ENCODE results near the gene RAPGEF2.
"Not testable (repeated sequence)": the region's sequence is repeated elsewhere in the genome, so short reads cannot be mapped to it uniquely, and the experiment has no call there.

RAPGEF2 gene

GRCh38 chr4:159098482-159099127 is 4.3 kb upstream of the RAPGEF2 start:
- DNase-seq (ENCODE audit: low read depth, low spot score), result no peak

- no peak for DNase-seq (ENCODE audit: low read depth, low spot score)
These were observed 774 bp upstream of the RAPGEF2 start for GRCh38 chr4:159101988-159102621.

GRCh38 chr4:159103384-159103990 is 608 bp downstream of the RAPGEF2 start:
- DNase-seq (ENCODE audit: low read depth, low spot score), result no peak

DNA sequence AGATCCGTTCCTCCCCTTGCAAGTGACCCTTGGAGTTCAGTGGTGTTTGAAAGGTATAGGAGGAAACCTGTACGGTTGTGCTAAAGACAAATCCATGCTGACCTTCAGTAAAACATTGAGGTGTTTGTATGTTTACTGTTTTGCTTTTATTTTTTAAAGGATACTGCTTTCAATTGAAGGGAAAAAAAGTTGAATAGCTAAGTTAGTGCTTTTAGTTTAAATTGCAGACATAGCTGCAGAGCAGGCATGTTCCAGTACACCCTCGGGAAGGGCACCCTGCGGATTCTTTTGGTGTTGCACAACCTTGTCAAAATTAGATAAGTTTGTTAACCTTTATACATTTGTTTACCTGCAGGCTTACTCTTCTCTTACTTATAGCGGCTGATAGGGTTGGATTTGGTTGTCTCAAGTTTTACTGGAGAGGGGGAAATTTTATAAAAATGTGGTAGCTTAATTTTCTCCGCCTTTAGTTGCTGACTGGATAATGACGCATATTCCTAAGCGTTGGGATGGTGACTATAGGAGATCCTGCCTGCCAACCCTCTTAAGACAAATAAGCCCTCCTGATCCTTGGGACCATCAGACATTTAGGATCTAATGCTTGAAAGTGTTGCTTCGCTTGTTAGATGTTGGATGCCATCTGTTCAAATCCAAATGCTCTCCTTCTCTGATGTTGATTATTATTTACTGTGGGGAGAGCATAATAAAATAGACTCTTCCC is 2.0 kb downstream of the RAPGEF2 start:
- no peak for DNase-seq (ENCODE audit: low read depth, low spot score)

DNA sequence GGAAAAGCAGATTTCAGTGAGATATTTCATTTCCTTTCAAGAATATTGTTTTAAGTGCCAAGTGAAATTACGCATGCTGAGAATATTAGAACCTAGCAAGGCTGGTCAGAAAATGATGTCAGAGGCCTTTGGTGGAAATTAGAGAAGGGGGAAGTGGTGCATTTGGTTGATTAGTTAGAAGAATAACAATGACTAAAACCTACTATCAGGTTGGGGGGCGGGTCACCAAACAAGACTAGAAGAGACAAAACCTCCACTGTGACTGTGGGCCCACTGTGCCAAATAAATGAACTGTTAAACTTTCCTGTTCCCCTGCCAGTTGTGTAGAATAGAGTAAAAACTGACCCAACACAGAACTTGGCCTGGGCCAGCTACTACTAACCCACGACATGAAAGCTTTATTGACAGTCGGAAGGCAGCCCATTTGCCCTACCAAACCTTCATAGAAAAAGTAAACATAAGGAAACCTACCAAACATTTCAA is 2.9 kb downstream of the RAPGEF2 start:
- no peak for DNase-seq (ENCODE audit: low read depth, low spot score)

- no peak for DNase-seq (ENCODE audit: low read depth, low spot score)
These were observed 3.8 kb downstream of the RAPGEF2 start for GRCh38 chr4:159106636-159107035.

- no peak for DNase-seq (ENCODE audit: low read depth, low spot score)
These were observed 4.5 kb downstream of the RAPGEF2 start for GRCh38 chr4:159107203-159107925.

- no peak for DNase-seq (ENCODE audit: low read depth, low spot score)
These were observed 5.2 kb downstream of the RAPGEF2 start for GRCh38 chr4:159108124-159108523.

- no peak for DNase-seq (ENCODE audit: low read depth, low spot score)
These were observed 8.1 kb downstream of the RAPGEF2 start for GRCh38 chr4:159110961-159111360.

DNA sequence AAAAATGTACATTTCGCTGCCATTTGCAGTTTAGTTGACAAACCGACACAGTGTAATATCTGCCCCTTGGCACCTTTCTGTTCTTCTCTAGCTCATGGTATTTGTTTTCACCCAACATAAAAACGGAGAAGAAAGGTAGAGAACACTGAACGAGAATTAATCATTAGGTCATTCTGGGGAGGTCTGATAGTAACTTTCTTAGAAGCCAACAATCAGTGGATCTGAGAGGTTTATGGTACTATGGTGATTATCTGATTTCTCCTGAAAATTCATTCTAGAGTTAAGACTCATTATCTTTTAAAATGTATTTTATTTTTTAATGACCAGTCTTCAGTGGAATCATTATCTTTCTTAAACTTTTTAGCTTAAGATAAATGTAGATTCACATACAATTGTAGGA is 8.5 kb downstream of the RAPGEF2 start:
- DNase-seq (ENCODE audit: low read depth, low spot score), result no peak

GRCh38 chr4:159113366-159113765 is 10.5 kb downstream of the RAPGEF2 start:
- DNase-seq (ENCODE audit: low read depth, low spot score), result not testable (repeated sequence)

DNA sequence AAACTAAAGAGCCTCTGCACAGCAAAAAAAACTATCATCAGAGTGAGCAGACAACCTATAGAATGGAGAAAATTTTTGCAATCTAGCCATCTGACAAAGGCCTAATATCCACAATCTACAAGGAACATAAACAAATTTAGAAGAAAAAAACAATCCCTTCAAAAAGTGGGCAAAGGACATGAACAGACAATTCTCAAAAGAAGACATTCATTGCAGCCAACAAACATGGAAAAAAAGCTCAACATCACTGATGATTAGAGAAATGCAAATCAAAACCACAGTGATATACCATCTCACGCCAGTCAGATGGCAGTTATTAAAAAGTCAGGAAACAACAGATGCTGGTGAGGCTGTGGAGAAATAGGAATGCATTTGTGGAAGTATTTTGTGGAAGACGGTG is 13.2 kb downstream of the RAPGEF2 start:
- not testable (repeated sequence) for DNase-seq (ENCODE audit: low read depth, low spot score)

GRCh38 chr4:159116693-159117092 is 13.8 kb downstream of the RAPGEF2 start:
- not testable (repeated sequence) for DNase-seq (ENCODE audit: low read depth, low spot score)

GRCh38 chr4:159117564-159117963 is 14.7 kb downstream of the RAPGEF2 start:
- no peak for DNase-seq (ENCODE audit: low read depth, low spot score)

- no peak for DNase-seq (ENCODE audit: low read depth, low spot score)
These were observed 15.1 kb downstream of the RAPGEF2 start for GRCh38 chr4:159117968-159118367.

DNA sequence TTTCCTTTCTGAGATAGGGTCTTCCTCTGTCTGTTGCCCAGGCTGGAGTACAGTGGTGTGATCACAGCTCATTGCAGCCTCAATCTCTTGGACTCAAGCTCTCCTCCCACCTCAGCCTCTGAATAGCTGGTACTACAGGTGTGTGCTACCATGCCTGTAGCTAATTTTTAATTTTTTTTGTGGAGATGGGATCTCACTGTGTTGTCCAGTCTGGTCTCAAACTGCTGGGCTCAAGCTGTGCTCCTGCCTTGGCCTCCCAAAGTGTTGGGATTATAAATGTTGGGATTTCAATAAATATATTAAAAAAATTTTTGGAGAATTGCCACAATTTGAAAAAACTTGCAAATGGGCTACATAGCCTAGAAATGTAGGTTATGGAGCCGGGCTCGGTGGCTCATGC is 18.5 kb downstream of the RAPGEF2 start:
- no peak for DNase-seq (ENCODE audit: low read depth, low spot score)

DNA sequence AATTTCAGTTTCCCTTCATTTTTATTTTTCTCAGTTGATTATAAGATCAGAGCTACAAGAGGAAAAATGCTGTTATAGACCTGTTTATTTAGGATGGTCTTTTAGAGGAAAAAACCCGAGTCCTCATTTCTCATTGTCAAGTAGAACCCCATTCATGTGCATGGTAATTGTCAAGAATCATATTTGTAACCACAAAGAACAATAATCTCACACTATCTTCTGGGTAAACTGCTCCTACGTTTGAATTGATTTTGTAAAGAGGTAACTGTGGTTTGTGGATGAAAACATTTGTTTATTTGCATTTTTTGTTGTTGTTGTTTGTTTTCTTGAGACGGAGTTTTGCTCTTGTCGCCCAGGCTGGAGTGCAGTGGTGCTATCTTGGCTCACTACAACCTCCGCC is 23.8 kb downstream of the RAPGEF2 start:
- no peak for DNase-seq (ENCODE audit: low read depth, low spot score)

GRCh38 chr4:159127745-159128518 is 25.1 kb downstream of the RAPGEF2 start:
- no peak for DNase-seq (ENCODE audit: low read depth, low spot score)

GRCh38 chr4:159129814-159130550 is 27.1 kb downstream of the RAPGEF2 start:
- DNase-seq (ENCODE audit: low read depth, low spot score), result no peak

GRCh38 chr4:159131564-159131963 is 28.7 kb downstream of the RAPGEF2 start:
- DNase-seq (ENCODE audit: low read depth, low spot score), result no peak

All from brain pericyte (primary cell).